SKM-1 (cell line): ENCODE data around the gene NR2F1-AS1.

Experiments used
- DNase-seq: peaks from one replicate; lab custom pipeline; 2025; ENCODE audit not compliant: unreplicated experiment; lab: John Stamatoyannopoulos, UW

The NR2F1-AS1 gene

GRCh38 chr5:93603078-93603792, 22.2 kb upstream of the NR2F1-AS1 start:
- DNase-seq: no peak

GRCh38 chr5:93602241-93603077, 21.4 kb upstream of the NR2F1-AS1 start:
- DNase-seq: no peak

GRCh38 chr5:93601802-93602155, 20.8 kb upstream of the NR2F1-AS1 start:
- DNase-seq: no peak

- no peak for DNase-seq
Measured at GRCh38 chr5:93601071-93601801, 20.2 kb upstream of the NR2F1-AS1 start.

GRCh38 chr5:93600409-93601070, 19.5 kb upstream of the NR2F1-AS1 start:
- DNase-seq: no peak

- DNase-seq: no peak
Measured at GRCh38 chr5:93599399-93600120, 18.5 kb upstream of the NR2F1-AS1 start.

GRCh38 chr5:93599001-93599379, 18.0 kb upstream of the NR2F1-AS1 start:
- no peak for DNase-seq

GRCh38 chr5:93598091-93599000, 17.3 kb upstream of the NR2F1-AS1 start:
- no peak for DNase-seq

- DNase-seq: no peak
Measured at GRCh38 chr5:93596676-93597490, 15.9 kb upstream of the NR2F1-AS1 start.

- DNase-seq: no peak
Measured at GRCh38 chr5:93596310-93596675, 15.3 kb upstream of the NR2F1-AS1 start.

- DNase-seq: no peak
Measured at GRCh38 chr5:93595420-93596147, 14.6 kb upstream of the NR2F1-AS1 start.

- DNase-seq: no peak
Measured at GRCh38 chr5:93594591-93595419, 13.8 kb upstream of the NR2F1-AS1 start.

GRCh38 chr5:93593476-93594131, 12.6 kb upstream of the NR2F1-AS1 start:
- no peak for DNase-seq

- no peak for DNase-seq
Measured at GRCh38 chr5:93592883-93593282, 11.9 kb upstream of the NR2F1-AS1 start.

GRCh38 chr5:93591323-93591945, 10.4 kb upstream of the NR2F1-AS1 start:
- no peak for DNase-seq

GRCh38 chr5:93590493-93590892, 9.5 kb upstream of the NR2F1-AS1 start:
- no peak for DNase-seq
